ENCODE results near the gene SKIL.

SKIL gene

DNA sequence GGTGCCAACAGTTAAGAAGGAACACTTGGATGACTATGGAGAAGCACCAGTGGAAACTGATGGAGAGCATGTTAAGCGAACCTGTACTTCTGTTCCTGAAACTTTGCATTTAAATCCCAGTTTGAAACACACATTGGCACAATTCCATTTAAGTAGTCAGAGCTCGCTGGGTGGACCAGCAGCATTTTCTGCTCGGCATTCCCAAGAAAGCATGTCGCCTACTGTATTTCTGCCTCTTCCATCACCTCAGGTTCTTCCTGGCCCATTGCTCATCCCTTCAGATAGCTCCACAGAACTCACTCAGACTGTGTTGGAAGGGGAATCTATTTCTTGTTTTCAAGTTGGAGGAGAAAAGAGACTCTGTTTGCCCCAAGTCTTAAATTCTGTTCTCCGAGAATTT lies 3.0 kb downstream of the SKIL start:
- DNase-seq (ENCODE audit: low read depth): no peak
- no peak for TF ChIP-seq CTCF (conservative IDR thresholded peaks at IDR 0.05; ENCODE audit: low read depth, low read length)
- peak overlapping the region; percentile 81 for H3K4me3 ChIP-seq (ENCODE audit: low read length)

DNA sequence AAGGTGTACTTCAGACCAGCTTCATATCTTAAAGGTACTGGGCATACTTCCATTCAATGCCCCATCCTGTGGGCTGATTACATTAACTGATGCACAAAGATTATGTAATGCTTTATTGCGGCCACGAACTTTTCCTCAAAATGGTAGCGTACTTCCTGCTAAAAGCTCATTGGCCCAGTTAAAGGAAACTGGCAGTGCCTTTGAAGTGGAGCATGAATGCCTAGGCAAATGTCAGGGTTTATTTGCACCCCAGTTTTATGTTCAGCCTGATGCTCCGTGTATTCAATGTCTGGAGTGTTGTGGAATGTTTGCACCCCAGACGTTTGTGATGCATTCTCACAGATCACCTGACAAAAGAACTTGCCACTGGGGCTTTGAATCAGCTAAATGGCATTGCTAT lies 3.4 kb downstream of the SKIL start:
- TF ChIP-seq CTCF (conservative IDR thresholded peaks at IDR 0.05; ENCODE audit: low read depth, low read length): no peak
- peak overlapping the region; percentile 81 for H3K4me3 ChIP-seq (ENCODE audit: low read length)
- no peak for DNase-seq (ENCODE audit: low read depth)

DNA sequence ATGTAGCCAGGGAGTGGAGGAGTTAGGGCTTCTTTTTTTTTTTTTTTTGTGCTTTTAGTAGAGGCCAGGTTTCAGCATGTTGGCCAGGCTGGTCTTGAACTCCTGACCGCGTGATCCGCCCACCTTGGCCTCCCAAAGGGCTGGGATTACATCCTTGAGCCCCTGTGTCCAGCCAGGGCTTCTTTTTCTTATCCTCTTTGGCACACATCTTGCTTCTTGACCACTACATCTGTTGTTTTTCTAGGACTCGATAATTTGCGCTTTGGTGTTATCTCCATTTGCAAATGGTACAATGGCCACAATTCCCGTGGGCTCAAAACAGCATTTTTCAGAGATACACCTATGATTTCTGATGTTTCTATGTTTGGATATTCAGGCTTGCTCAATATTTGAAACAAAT lies 4.2 kb downstream of the SKIL start:
- DNase-seq (ENCODE audit: low read depth): no peak
- TF ChIP-seq CTCF (conservative IDR thresholded peaks at IDR 0.05; ENCODE audit: low read depth, low read length): no peak
- H3K4me3 ChIP-seq (ENCODE audit: low read length): peak overlapping the region; percentile 81

DNA sequence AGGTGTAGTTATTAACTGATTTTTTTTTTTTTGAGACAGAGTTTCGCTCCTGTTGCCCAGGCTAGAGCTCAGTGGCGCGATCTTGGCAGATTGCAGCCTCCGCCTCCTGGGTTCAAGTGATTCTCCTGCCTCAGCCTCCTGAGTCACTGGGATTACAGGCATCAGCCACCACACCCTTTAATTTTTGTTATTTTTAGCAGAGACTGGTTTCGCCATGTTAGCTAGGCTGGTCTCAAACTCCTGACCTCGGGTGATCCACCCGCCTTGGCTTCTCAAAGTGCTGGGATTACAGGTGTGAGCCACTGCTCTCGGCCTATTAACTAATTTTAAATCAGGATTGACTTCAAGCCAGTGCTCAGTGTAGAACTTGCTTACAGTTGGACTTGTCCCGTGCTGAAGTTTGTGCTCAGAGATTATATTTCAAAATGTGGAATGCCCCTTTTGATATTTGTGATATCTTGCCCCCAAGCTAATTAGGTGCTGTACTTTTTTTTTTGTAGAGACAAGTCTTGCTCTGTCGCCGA lies 6.0 kb downstream of the SKIL start:
- H3K4me3 ChIP-seq (ENCODE audit: low read length): no peak overlapping the region
- DNase-seq (ENCODE audit: low read depth): no peak
- no peak for TF ChIP-seq CTCF (conservative IDR thresholded peaks at IDR 0.05; ENCODE audit: low read depth, low read length)

DNA sequence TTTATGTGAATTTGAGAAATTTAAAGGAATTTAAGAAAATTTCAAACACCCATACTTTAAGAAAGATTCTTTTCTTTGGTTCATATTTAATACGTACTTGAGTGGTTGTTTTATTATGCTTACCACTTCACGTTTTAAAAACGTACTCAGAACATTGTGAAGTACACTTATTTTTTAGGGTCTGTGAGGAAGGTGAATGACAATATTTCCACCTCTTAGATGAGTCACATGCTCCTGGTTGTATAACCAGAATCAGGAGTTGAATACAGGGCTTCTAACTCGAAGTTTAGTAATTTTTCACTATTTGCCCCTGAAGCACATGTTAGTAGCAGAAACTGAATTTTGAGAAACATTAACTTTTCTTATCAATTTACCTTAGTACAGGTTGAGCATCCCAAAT lies 7.5 kb downstream of the SKIL start:
- DNase-seq (ENCODE audit: low read depth): no peak
- no peak for TF ChIP-seq CTCF (conservative IDR thresholded peaks at IDR 0.05; ENCODE audit: low read depth, low read length)
- H3K4me3 ChIP-seq (ENCODE audit: low read length): no peak overlapping the region

- H3K4me3 ChIP-seq (ENCODE audit: low read length): no peak overlapping the region
Measured at GRCh38 chr3:170367797-170368196, 10.3 kb downstream of the SKIL start.

More at GRCh38 chr3:170367797-170368196, 10.3 kb downstream of the SKIL start:
- TF ChIP-seq CTCF (conservative IDR thresholded peaks at IDR 0.05; ENCODE audit: low read depth, low read length): no peak
- DNase-seq (ENCODE audit: low read depth): no peak
